CD4-positive, alpha-beta T cell treated with Interferon alpha-2 for 1 hour (primary cell): Measurements from ENCODE around the gene NAB2.
"Not testable (repeated sequence)": the region's sequence is repeated elsewhere in the genome, so short reads cannot be mapped to it uniquely, and the experiment has no call there.

Experiments used
- DNase-seq, 2 donors: peaks; one replicate each; pipeline ENCODE4 v3.0.0-alpha.2; 2020 to 2022

NAB2 gene, protein sequence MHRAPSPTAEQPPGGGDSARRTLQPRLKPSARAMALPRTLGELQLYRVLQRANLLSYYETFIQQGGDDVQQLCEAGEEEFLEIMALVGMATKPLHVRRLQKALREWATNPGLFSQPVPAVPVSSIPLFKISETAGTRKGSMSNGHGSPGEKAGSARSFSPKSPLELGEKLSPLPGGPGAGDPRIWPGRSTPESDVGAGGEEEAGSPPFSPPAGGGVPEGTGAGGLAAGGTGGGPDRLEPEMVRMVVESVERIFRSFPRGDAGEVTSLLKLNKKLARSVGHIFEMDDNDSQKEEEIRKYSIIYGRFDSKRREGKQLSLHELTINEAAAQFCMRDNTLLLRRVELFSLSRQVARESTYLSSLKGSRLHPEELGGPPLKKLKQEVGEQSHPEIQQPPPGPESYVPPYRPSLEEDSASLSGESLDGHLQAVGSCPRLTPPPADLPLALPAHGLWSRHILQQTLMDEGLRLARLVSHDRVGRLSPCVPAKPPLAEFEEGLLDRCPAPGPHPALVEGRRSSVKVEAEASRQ

DNA sequence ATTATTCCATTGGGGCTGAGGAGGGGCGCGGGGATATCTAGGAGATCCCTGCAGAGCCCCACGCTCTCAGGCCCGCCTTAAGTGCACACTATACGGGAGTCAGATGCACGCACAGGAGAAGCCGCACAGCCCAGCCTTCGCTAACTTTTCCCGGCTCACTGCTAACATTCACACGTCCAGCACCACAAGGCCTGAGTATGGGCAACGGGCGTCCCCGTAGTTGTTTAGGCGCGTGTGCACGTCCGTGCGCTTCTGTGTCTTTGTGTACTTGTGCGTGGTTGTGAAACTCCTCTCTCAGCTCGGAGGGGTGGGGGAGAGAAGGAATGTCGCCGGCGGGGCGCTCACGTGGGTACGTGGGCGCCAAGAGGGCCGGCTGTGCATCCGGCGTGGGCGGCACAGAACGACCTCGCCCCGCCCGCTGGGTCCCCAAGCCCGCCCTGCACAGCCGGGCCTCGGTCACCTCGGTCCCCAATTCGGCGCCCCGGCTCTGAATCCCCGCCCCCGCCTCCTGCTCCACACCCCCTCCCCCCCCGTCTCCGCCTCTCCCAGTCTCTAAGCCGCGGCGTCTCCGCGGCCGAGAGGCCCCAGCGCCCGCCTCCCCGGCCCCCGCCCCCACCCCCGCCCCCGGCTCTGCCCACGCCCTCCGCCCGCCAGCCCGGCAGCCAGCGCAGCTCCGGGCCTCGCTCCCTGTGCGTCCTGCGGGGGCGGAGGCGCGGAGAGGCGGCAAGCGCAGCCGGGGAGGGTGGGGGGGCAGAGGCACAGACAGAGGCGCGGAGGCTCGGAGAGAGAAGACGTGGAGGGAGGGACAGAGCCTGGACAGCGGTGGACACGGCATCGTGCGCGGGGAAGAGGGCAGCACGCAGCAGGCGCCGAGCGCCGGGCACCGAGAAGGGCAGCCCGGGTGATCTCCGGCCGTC, at the start of gene NAB2:
Gene NAB2 (plus strand): TSS at position 761 of the 917 bp plus-strand sequence. CDS start 158 bp downstream, outside the sequence.
- peak; percentile 96 for DNase-seq

DNA sequence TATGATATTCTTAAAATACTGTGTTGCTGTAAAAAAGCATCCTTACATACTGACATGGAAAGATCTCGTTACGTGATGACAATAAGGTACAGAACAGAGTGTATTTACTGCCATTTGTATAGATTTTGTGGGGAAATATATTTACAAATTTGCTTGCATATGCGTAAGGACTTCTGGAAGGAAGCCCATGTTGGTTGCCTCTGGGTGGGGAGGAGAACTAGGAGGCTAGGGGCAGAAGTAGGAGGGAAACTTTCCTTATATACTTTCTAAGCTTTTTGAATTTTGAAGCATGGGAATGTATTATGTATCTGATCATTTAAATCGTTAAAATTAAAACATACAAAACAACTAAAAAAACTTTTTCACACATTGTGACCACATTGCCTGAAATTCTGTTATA, 48.7 kb upstream of the NAB2 start:
- DNase-seq = no peak

DNA sequence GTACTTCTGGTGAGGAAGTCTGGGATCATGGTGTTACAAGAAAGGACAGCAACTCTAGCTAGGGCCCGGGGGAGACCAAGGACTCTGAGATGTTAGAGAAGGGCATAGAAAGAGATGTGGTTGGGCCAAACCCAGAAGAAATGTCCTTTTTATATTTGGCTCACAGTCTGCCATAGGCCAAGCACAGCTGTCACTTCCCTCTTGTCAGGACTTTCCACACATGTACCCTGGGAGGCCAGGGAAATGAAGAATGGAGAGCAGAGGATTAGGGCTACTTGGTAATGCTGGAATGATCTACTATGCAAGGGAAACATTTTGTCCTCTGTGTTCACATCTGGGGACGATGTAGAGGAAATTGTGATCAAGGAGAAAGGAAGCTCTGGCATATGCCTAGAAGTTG, 48.2 kb upstream of the NAB2 start:
- no peak for DNase-seq

DNA sequence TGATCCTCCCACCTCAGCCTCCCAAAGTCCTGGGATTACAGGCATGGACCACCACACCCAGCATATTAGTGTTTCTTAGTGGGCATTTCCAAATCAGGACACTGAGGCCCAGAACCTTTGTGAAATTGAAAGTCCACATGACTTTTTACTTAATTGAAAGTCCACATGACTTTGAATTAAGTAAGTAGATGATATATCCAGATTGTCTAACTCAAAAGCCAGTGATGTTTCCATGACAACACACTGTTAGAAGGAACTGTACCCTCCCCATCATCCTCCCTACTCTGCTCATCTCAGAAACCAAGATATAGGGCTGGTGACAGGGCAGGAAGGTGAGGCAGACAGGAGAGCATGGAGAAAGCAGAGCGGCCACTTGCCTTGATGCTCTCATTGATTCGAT, 46.2 kb upstream of the NAB2 start:
- no peak for DNase-seq

DNA sequence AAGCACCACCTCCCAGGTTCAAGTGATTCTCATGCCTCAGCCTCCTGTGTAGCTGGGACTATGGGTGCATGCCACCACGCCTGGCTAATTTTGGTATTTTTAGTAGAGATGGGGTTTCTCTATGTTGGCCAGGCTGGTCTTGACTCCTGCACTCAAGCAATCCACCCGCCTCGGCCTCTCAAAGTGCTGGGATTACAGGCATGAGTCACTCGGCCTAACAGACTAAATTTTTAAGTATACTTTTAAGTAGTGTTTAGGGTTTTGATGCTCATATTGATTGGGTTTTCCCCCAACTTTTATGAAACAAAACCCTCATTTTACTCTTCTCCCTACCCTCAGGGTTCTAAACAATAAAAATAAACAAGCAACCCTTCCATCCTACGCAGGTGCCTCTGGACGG, 44.4 kb upstream of the NAB2 start:
- DNase-seq = no peak

DNA sequence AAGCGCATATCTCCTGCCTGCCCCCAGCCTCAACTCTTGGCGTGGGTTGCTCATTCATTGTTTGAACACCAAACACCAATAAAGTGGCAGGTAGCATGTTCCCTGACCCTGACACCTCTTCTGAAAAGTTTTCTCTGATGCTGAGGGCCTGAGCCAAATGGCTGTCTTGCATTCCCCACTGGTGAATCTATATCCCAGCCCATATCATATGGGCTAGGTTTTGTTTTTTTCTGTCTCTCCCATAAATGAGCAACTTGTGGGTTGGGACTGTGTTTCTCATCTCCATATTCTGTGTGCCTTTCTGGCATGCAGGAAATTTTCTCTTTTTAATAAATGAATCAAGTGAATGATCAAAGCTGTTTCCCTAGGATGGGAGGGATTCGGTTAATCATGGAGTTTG, 44.0 kb upstream of the NAB2 start:
- DNase-seq = no peak

DNA sequence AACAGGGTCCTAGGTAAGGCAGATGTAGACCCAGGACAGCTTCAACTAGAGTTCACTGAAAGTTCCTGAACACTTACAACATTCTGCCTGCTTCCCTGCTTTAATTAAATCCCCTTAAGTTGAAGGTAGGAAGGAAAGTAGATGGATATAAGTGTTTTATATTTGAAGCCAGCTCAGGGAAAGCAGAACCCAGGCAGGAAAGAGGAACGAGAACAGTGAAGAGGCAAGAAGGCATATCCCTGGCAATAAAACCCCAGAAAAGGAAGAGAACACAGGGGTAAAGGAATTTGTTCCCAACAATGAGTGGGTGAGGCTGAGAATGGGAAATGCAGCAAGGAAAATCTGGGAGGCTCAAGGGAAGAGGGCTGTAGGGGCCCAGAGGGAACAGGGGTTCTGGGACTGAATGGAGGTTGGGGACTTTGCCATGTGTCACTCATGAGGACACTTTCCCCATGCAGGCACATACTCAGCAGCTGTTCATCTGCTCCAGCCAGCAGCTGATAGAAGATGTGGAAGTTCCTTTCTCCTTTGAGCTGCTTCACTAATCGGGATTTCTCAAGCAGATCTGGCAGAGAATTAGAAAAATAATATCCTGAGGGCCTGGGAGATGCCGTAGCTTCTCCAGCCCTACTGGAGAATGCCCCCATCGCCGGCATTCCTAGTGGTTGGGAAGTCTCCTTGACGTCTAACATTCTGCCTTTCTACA, 42.7 kb upstream of the NAB2 start:
- DNase-seq = no peak

DNA sequence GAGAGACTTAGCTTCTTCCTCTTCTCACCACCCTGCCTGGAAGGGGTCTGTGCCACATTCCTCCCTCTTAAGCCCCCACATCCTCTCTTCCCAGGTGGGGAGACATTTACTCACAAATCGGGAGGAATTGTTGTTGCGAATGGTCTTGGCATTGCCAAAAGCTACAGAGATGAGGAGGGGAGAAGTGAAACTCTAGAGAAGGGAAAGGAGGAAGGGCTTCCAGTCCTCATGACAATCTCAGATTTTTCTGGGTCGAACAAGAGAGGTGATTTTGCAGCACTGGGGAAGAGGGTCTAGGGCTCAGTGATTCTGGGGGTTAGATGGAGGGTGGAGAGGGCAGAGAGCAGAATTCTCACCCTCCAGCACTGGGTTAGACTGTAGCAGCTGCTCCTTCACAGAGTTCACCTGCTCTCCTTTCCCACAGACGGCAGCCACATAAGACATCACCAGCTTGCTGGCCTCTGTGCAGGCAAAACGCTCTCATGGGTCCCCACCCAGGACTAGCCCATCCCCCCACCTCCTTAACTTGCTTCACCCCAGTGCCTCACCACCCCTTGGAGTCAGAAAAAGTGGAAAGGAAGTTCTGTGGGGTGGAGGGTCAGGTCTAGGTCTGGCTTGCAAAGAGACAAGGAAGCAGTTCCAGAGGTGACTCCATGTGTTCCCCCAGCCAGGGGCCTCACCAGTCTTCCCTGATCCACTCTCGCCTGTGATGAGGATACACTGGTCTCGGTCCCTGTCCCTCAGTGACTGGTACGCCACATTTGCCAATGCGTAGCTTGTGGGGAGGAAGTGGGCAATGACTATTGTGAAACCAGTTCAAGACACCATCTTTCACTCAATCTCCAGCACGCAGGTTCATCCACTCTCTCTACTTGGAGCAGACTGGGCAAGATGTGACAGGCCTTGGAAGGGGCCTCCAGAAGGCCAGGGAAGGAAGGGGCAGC, 41.7 kb upstream of the NAB2 start:
- DNase-seq = peak; percentile 9 to 47

DNA sequence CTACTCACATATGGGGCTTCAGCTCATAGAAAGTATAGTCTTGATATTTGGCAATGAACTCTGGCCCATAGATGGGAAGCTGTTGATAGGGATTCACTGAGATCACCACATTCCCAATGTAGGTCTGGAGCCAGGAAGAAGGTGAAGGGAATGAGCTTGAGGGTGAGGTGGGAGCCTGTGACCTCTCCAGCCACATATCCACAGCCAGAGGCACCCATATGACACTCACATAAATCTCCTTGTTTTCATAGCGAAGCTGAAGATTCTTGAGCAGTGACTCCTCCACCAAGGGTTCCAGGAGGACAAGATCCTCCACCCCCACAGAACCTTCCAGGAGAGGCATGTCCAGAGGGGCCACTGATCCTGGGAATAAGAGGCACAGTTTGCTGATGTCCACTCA, 40.9 kb upstream of the NAB2 start:
- DNase-seq = no peak

DNA sequence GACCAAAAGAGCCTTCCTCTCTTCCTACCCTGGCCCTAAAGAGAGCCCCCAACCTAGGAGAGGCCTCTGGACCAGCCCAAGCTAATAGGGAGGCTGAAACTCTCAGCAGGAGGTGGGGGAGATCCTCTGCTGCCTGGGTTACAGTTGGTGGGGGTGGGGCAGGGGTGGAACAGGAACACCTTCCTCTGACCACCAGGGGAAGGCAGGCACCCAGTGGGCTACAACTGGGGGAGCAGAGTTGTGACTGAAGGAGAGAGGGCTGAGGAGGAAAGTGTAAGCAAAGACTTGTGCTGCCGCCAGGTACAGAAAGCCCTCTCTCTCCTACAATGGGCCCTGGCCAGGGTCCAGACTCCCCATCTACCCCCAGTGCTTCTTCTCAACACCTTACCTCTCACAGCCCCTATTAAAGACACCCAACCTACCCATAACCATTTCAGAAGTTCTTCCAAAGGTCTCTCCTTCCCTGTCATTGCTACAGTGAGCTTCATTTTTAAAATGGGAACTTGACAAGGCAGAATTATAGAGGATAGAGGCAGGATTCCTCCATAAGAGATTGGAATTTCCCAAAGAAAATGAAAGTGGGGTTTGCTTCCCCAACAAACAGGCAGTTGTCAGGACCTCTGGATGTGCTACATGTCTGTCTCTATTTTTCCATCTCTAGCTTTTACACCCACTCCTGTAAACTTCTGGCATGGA, 40.3 kb upstream of the NAB2 start:
- no peak for DNase-seq

DNA sequence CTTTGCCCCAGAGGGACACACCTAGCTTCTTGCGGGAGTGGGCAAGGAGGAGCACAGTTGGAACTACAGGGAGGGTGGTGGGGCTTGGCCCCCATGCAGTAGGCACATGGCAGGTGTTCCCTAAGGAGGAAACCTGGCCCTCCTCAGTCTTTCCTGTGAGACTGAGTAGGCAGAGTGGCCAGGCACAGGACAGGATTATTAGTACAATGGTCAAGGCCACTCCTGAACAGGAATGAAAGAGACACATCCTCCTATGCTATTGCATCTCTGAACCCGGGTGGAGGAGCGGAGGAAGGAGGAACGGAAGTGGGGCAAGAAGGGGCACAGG, 39.8 kb upstream of the NAB2 start:
- DNase-seq = no peak

DNA sequence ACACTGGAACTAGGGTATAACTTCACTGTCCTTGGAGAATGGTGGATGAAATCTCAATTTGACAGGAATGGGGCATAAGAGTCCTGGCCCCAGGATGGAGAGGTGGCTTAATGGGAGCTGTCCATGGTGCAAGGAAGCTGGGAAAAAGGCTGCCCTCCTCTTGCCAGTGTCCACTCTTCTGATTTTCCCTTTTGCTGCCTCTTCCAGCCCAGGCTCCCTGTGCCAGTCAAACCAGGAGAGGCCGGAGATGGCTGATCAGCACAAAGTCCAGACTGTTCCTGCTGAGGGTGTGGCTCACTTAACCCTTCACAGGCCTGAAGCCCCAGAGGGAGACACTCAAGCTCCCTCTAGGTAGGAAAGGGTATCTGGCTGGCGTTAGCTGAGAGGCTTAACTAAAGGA, 39.0 kb upstream of the NAB2 start, which contains the start of gene MYO1A:
Gene MYO1A (minus strand): TSS at position 240 of the 400 bp plus-strand sequence. CDS start 1,806 bp downstream, outside the sequence.
- no peak for DNase-seq

DNA sequence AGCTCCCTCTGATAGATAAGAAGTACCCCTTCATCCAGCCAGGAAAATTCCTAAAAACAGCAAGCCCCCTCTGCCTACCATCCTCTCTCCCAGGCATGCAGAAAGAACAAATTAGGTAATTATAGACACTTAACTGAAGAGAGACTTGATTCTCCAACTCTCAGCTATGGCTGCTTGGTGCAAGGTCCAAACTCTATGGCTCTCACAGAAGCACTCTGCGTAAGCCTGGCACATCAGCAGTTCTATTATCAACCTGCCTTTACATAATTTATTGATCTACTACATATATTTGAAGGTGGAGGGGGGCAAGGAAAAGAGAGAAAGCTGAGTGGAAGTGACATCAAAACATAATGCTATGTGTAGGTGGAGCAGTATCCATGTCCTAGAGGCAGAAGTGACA, 37.9 kb upstream of the NAB2 start:
- no peak for DNase-seq

DNA sequence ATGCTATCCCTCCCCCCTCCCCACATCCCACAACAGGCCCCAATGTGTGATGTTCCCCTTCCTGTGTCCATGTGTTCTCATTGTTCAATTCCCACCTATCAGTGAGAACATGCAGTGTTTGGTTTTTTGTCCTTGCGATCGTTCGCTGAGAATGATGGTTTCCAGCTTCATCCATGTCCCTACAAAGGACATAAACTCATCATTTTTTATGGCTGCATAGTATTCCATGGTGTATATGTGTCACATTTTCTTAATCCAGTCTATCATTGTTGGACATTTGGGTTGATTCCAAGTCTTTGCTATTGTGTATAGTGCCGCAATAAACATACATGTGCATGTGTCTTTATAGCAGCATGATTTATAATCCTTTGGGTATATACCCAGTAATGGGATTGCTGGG, 35.8 kb upstream of the NAB2 start:
- DNase-seq = not testable (repeated sequence)

DNA sequence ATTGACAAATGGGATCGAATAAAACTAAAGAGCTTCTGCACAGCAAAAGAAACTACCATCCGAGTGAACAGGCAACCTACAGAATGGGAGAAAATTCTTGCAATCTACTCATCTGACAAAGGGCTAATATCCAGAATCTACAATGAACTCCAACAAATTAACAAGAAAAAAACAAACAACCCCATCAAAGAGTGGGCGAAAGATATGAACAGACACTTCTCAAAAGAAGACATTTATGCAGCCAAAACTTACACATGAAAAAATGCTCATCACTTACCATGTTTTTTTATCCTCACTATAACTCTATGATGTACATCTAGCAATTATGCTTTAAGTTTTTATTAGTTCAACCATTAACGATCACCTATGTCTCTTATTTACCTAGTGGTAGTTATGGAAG, 35.0 kb upstream of the NAB2 start:
- not testable (repeated sequence) for DNase-seq

DNA sequence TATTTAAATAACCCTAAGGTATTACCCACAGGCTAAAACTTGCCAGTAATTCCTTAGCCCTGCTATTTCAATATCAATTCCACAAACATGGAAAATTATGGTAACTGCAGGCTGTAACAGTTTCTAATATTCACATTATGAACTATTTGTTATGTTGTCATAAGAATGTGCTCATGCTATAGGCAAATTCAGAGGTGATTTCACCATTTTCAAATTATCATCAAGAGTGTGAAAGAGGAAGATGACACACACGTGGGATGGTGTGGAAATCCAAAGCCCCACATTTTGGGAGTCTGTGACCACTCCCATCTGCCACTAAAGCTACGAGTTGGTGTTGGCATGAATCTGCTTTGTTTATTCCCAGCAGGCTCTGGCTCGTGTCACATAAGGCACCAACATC, 33.1 kb upstream of the NAB2 start:
- peak in 1 of 2 donors; percentile 32 for DNase-seq

DNA sequence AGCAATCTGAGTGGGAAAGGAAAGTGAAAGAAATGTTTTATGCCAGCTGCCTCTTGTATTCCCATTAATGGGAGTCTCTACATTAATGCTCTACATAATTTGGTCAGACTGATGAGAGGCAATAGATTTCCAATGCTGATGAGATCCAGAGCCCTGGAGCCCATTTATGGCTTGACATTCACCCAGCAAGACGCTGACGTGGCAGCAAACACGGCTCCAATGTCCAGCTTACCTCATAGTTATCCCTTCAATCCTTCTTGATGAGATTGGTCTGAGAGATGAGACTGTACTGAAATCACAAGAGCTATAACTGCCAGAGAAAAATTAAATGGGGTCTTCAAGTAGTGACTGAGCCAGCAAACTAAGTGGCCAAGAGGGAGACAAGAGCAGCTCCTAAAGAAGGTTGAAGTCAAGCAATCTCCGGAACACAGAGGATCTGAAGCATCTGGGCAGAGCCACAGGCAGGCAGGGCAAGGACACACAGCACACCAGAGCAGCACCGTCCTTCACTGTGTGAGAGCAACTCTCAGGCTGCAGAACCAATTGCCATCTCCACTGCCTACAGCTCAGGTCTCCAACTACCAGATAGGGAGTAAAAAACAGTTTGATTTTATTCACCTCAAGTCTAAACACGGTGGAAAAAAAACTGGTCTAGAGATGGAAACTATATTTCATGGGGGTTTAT, 31.7 kb upstream of the NAB2 start:
- DNase-seq = no peak

DNA sequence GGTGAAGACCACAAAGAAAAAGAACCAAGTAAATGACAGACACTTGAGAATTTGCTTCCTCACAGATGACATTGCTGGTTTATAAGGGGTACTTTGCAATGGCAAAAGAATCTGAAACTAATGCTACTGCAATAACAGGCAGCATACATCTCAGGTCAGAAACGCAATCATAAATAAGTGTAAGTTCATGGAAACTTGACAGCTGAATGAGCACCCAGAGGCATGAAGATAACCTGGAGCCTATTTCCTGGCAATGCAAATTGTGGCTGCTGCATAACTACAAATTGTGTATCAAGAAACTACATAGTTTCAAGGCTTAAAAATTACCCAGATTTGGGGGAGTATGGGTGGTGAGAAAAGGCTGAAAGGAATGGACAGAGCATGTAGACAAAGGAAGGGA, 30.5 kb upstream of the NAB2 start:
- DNase-seq = no peak

DNA sequence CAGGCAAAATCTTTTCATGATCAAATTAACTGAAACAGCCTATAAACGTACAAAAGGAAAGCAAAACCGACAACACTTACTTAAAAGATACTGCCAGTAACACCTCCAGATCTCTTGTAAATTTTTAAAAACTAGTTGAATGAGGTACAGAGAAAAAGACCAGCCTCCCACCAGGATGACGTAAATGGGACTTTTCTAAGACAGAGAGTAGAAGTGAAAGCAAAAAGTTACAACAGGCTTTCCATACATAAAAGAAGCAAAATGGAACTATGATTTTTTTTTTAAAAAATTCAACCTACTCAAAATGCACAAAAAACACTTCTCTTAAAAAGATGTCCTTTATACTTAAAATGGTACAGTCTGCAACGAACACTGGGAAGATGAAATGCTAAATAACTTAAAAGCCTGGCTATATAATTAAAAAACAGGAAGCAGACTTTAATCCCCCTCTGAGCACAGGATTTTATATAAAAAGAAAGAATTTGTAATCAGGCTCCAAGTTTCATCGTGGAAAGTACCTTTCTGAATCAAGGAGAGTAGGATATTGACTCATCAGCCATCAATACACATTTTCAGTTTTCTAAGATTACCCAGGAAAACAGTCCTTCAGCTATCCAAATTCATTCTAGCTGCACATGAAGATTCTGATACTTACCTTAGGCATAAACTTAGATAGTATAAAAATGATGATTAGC, 24.8 kb upstream of the NAB2 start:
- DNase-seq = peak; percentile 73 to 89

DNA sequence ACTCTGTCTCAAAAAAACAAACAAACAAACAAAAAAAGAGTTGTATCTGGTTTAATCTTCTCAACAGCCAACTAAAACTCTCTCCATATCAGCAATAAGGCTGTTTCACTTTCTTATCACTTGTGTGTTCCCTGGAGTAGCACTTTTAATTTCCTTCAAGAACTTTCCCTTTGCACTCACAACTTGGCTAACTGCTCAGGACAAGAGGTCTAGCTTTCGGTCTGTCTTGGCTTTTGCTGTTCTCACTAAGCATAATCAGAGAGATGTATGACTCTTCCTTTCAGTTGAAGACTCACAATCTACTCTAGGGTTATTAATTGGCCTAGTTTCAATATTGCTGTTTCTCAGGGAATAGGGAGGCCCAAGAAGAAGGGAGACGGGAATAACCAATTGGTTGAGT, 22.7 kb upstream of the NAB2 start:
- DNase-seq = no peak
